HFF-Myc (cell line): ENCODE data around the gene TMEM119.
A peak's percentile ranks its signal among the peaks of the same experiment; 100 is the strongest.

Experiments
- DNase-seq: peaks from one replicate; pipeline ENCODE4 v3.0.0-alpha.2; 2011; ENCODE audit warnings: low read depth; ENCODE audit errors: extremely low read depth
- H3K4me3 ChIP-seq: replicated peaks from 2 replicates; pipeline ENCODE4 v1.5.1; 2011; ENCODE audit warnings: low read depth, mild to moderate bottlenecking, control low read depth, low read length
- TF ChIP-seq, protein P1 (sequence below): IDR thresholded peaks from 2 replicates; pipeline ENCODE4 v1.5.1; 2012; ENCODE audit warnings: mild to moderate bottlenecking, low read depth, low read length, control low read depth; ENCODE audit errors: missing control alignments

The TMEM119 gene

GRCh38 chr12:108600702-108601007 is 2.8 kb upstream of the TMEM119 start:
- DNase-seq: no peak
- TF ChIP-seq, protein P1, sequence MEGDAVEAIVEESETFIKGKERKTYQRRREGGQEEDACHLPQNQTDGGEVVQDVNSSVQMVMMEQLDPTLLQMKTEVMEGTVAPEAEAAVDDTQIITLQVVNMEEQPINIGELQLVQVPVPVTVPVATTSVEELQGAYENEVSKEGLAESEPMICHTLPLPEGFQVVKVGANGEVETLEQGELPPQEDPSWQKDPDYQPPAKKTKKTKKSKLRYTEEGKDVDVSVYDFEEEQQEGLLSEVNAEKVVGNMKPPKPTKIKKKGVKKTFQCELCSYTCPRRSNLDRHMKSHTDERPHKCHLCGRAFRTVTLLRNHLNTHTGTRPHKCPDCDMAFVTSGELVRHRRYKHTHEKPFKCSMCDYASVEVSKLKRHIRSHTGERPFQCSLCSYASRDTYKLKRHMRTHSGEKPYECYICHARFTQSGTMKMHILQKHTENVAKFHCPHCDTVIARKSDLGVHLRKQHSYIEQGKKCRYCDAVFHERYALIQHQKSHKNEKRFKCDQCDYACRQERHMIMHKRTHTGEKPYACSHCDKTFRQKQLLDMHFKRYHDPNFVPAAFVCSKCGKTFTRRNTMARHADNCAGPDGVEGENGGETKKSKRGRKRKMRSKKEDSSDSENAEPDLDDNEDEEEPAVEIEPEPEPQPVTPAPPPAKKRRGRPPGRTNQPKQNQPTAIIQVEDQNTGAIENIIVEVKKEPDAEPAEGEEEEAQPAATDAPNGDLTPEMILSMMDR: no peak
- H3K4me3 ChIP-seq: no peak overlapping the region

- DNase-seq: no peak
- H3K4me3 ChIP-seq: no peak overlapping the region
- TF ChIP-seq, protein P1: no peak
These were observed 2.2 kb upstream of the TMEM119 start for GRCh38 chr12:108599948-108600701.

GRCh38 chr12:108599541-108599940 is 1.7 kb upstream of the TMEM119 start:
- no peak overlapping the region for H3K4me3 ChIP-seq
- no peak for DNase-seq
- TF ChIP-seq, protein P1: no peak

DNA sequence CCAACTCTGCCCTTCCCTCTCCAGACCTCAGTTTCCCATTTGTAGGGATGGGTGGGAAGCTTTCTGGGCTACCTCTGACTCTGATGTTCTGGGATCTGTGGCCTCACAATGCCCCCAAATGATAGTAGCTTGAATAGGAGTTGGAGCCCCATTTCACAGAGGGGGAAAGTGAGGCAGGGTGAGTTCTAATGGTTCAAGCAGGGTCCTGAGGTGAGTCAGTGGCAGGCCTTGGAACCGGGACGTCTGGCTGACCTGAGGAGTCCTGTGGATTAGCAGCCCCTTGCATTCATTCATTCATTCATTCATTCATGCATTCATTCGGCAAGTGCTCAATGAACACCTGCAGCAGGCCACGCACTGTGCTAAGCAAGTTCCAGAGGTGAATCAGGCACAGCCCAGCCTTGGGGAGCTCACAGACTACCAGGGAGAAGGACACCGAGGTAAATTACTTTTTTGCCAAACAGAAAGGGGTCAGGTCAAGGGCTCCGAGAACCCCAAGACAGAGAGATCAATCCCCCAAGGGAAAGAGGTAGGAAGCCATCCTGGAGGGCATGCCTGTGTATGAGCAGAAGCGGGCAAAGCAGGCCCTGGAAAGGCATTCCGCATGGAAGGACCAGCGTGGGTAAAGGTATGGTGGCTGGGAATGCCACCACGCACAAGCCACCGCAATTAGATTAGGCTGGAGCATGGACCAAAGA is 818 bp upstream of the TMEM119 start:
- H3K4me3 ChIP-seq: peak overlapping the region; percentile 87
- DNase-seq: no peak
- TF ChIP-seq, protein P1: no peak

DNA sequence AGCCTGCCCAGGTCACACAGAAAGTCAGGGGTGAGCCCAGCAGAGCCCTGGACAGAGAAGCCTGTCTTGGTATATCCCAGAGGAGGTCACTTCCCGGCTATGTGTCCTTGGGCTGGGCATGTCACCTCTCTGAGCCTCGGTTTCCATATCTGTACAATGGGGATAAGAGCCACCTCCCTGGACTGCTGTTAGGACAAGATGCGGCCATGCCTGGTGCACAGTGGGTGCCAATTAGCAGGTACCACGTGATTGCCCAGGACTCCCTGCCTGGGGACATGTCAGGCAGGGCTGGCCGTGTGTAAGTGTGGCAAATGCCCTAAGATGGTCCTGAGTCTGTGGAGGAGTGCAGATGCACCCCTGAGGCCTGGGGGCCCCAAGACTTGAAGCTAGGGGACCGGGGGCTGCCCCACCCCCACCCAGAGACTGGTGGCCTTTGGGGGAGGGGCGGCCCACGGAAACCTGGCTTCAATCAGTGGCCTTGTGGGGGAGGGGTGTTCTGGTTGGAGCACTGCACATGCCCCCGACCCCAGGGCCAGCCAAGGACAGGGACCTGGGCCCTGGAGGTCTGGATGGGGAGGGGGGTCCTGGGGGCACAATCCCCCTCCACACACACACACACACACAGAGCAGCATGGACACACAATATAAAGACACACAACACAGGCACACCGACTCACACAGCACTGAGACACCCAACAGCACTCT is 878 bp downstream of the TMEM119 start:
- no peak for DNase-seq
- TF ChIP-seq, protein P1: no peak
- H3K4me3 ChIP-seq: peak overlapping the region; percentile 87

- TF ChIP-seq, protein P1: no peak
- peak overlapping the region; percentile 87 for H3K4me3 ChIP-seq
- no peak for DNase-seq
These were observed 1.9 kb downstream of the TMEM119 start for GRCh38 chr12:108595711-108596647.
